HL-60/S4 treated with retinoic acid at 250 ng/mL for 4 days and 3 days (cell line): ENCODE measurements around the gene ADAM12.
"Not testable (repeated sequence)": the region's sequence is repeated elsewhere in the genome, so short reads cannot be mapped to it uniquely, and the experiment has no call there.

Source experiments
- in situ Hi-C: fragments of 300-500 bp; cut with MboI; formaldehyde crosslinking; loops from 2 replicates; pipeline ENCODE4 v1.7.0; 2022; ENCODE audit warnings: low sequenced_read_pairs

The ADAM12 gene

DNA sequence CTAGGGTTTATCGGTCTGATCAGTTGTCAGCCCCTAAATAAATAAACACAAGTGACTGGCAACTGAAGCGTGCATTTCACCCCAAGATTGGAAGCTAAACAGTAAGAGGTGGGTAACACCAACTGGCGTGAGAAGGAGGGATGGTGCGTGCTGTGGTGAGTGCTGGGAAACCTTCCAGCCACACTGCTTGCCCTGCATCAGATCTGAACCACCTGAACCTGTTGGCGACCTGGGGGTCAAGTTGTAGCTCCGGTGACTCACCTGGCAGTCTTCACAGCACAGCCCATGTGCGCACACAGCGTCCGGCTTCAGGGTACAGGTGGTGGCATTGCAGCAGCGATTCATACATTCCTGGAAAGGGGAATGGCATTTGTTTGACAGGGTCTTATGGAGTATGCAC is 321.8 kb downstream of the ADAM12 start:
- in situ Hi-C loops: no loop called here

DNA sequence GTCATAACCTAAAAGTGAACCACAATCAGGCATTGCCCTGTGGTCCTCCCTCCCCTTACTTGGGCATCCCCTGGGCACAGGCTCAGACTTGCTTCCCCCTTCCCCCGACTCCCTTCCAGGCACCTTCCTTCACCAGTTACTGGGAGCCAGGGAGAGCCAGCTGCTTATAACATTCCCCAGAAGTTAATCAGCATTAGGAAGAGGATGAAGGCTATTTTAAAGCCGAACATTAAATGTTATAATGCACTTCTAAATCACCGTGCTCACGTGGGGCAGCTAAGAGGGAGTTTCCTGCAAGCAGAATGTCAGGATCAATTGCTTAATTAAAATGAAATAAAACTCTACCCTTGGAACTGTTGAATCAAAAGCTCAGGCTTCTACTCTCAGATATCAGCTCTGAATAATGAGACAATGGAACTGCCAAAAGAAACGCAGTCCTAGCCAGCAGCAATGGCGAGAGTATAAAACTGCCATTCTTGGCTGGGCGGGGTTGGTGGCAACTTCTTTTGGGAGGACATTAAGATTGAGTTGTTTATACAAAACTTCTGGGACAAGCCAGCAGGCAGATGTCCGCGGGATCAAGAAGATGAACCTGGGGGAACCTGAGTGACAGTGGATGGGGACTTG is 322.4 kb downstream of the ADAM12 start:
- in situ Hi-C loops: no loop called here

DNA sequence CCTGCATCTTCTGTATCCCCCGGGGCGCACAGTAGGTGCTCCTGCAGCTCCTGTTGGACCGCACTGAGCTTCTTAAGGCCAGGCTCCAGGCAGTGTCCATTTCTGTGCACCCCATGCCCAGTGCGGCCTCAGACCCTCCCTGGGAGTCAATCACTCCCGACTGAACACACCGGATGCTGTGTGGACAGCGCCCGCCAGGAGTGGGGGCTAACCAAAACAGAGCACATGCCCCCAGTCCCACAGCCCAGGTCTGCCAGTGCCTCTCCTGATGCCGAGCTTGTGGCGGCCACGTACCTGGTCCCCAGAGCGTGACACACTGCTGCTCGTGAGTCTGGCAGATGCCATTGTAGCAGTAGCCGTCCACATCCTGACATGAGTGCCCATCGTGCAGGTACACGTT is 323.8 kb downstream of the ADAM12 start:
- in situ Hi-C loops: no loop called here

GRCh38 chr10:126063353-126063791 is 324.9 kb downstream of the ADAM12 start:
- in situ Hi-C loops: no loop called here

DNA sequence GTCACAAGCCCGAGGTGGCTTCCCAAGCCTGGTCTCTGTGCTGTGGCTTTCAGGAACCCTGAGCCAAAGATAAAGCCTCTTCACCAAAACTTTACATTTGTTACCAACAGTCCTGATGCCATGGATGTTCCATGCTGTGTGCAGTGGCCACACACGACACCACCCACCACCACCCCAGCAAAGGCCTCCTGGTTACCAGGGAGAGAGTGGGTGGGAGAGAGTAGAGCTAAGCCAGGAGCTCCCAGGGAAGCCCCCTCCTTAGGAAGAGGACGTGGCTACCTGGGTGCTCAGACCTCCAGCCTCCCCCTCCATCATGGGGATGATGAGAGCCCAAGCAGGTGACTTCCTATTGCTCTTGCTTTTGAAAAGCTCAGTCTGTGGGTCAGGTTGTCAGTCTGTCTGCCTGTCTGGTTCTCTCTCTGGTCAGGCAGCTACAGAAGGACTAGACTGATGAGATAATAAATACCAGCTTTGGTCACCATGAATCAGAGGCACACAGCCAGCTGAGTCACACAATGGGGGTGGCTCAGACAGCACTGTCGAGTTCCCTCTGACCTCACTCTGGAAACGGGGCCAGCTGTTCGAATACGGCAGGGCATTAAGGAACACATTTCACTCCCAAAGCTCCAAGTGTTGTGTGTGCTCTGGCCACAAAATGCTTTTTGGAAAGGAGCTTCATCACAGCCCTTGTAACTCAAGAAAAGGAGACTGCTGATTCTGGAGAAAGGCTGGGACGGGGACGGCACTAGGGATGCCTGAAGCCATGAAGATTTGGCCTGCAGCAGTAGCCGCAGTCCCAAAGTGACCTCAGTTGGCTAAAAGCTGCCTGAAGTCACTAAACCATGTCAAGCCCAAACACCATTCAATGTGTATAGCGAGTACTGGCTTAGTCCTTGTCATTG is 325.9 kb downstream of the ADAM12 start:
- in situ Hi-C loops: no loop called here

DNA sequence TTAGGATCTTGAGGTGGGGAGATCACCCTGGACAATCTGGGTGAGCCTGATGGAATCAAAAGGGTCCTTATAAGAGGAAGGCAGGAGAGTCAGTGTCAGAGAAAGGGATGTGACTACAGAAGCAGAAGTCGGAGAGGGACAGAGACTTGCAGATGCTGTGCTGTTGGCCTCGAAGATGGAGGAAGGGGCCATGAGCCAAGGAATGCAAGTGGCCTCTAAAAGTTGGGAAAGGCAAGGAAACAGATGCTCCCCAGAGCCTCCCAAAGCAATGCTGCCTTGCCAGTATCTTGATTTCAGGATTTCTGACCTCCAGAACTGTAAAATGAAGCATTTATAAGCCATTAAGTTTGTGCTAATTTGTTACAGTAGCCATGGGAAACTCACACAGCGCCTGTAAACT is 326.8 kb downstream of the ADAM12 start:
- in situ Hi-C loops: no loop called here

- in situ Hi-C loops: no loop called here
These were observed 327.9 kb downstream of the ADAM12 start for GRCh38 chr10:126060261-126060931.

- in situ Hi-C loops: no loop called here
These were observed 329.0 kb downstream of the ADAM12 start for GRCh38 chr10:126059076-126059826.

- in situ Hi-C loops: no loop called here
These were observed 329.8 kb downstream of the ADAM12 start for GRCh38 chr10:126058507-126058906.

GRCh38 chr10:126058104-126058503 is 330.2 kb downstream of the ADAM12 start:
- in situ Hi-C loops: no loop called here

DNA sequence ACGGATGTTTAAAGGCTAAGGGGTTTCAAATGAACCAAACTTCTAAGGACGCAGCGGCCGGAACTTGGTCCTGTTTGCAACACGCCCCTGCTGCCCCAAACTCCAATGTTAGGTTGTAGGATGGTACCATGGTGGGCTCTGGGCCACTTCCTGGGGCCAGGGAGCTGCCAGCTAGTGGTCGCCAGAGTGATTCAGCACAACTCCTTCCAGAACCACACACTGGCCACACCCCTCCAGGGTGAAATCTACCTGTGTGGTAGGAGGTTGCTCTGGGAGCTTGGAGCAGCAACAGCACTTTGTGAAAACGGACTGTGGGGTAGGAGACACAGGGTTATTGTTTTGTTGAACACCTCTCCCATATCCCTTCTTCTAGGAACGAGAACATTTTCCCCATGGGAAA is 330.8 kb downstream of the ADAM12 start:
- in situ Hi-C loops: no loop called here

GRCh38 chr10:126054191-126054590 is 334.1 kb downstream of the ADAM12 start:
- in situ Hi-C loops: no loop called here

DNA sequence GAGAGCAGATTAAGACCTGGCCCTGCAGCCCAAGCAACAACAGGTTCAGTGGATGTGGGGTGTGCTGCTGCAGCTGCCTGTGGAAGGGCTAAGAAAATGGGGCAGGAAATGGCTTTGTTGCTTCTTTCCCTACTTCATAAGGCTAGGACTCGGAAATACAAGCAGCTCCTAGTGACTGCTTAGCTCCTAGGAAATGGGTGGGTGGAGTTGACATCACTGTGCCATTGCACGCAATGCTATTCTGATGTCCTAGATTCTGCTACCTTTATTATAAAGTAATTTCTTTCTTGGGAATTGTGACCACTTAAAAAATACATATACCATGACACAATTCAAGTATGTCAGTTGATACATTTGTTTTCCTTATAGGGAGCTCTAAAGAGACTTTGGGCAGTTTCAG is 336.1 kb downstream of the ADAM12 start:
- in situ Hi-C loops: no loop called here

DNA sequence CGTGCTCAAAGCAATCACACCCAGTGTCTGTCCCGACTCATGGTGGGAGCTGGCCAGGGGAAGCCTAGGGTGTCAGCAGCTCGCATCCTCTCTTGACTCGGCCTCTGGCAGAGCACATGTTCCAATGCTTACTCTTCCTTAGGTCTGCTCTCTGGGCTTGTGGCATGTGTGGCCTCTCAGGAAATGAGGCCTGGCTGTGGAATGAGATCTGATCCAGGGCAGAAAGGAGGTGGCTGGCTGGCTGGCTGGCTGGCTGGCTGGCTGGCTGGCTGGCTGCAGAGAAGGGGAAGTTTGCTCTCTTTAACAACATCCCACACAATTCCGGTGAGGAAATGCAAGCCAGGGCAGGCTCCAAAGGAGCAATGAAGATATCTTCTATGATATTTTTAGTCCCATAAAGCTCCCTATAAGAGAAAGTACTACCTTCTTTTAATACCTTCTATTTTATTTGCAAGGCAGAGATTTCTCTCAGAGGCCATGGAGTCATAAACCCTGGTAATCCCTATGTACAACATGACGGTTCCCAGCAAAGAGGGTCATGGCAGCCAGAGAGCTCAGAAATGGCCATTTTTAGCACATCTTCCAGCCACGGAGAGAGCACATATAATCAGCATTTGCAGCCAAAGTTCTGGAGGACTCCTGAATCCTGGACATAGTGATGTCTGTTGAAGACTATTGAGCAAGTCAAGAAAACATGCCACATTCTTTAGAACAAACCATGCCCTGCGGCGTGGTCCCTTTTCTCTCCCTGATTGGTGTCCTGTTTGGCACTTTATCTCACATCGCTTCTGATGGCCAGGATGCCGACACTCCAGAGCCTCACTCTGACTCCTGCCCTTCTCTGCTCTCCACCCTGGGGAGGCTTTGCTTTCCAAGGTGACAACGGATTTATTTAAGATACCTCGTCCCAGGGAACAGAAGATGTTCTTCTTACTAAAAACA is 338.2 kb downstream of the ADAM12 start:
- in situ Hi-C loops: no loop called here

DNA sequence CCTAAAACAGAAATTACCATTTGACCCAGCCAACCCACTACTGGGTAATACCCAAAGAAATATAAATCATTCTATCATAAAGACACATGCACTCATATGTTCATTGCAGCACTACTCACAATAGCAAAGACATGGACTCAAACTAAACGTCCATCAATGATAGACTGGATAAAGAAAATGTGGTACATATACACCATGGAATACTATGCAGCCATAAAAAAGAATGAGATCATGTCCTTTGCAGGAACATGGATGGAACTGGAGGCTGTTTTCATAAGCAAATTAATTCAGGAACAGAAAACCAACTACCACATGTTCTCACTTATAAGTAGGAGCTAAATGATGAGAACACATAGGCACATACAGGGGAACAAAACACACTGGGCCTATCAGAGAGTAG is 340.5 kb downstream of the ADAM12 start:
- in situ Hi-C loops: not testable (repeated sequence)

- in situ Hi-C loops: no loop called here
These were observed 341.4 kb downstream of the ADAM12 start for GRCh38 chr10:126046831-126047230.

DNA sequence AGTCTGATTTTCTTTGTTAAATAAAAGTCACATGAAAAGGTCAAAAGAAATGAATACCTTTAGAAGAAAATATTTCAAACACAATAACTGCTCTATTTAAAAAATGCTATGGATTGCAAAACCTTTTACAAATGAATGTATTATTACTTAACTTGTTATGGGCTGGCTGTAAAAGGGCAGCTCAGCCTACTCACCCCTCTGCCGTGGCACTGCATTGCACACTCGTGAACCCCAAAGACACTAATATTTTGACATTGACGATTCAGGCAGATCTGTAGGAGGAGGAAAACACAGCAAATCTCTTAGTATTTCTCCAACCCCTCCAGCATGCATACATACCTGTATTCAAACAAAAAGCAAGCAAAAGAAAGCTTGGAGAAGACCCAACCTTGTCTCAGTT is 342.4 kb downstream of the ADAM12 start:
- in situ Hi-C loops: no loop called here

DNA sequence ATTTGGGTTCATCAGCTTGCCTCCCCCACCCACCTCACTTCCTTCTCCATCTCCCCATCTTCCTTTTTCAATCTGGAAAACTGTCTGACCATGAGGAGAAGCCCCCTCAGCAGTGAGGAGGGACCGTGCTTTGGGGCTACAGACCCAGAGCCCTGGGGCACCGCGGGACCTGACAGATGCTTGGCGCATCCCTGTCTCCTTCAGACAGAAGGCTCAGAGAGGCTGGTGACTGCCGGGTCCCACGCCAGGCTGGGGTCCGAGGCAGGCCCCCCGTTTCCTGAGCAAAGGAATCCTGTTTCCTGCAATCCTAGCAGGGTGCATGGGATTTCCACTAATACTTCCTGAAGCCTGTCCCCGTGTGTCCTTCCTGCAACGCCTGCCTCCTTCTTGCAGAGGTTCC is 344.9 kb downstream of the ADAM12 start:
- in situ Hi-C loops: no loop called here

GRCh38 chr10:126042906-126043305 is 345.4 kb downstream of the ADAM12 start:
- in situ Hi-C loops: no loop called here

DNA sequence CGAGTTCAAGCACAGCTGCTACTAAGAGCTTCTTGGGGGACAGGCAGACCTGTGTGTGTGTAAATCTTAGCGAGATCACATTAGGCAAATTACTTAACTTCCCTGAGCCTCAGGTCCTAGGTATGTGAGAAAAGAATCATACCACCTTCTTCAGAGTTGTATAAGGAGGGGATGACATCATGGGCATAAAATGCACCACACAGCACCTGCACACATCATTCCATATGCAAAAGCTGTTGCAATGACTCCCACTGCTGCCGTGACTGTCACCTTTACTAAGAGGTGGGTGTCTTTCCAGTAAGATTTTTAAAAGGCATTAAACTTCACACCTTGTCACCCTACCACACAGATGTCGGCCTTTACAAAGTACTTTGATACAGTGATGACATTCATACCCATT is 345.9 kb downstream of the ADAM12 start:
- in situ Hi-C loops: no loop called here
